ENCODE results near the gene AAK1. TPM values are rescaled to one million over a fixed set of nuclear protein-coding genes. Genes with fewer than 3 reads are reported as not detected.
"Not testable (repeated sequence)": the region's sequence is repeated elsewhere in the genome, so short reads cannot be mapped to it uniquely, and the experiment has no call there.

The AAK1 gene
- total and polyA plus RNA-seq, 2 experiments from 2014 or later, result 39.0 to 52.4 TPM

DNA sequence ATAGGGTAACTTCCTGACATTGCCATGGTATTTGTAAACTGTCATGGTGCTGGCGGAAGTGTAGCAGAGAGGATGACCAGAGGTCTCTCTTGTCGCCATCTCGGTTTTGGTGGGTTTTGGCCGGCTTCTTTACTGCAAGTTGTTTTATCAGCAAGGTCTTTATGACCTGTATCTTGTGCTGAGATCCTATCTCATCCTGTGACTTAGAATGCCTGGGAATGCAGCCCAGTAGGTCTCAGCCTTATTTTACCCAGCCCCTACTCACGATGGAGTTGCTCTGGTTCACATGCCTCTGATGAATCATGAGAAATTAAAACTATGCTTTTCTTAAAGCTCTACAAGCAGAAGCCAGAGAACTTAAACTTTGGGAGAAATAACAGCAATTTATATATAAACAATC is 193.6 kb downstream of the AAK1 start:
- Histone ChIP-seq H3K27ac (ENCODE audit: low read depth) (peak overlapping the region; percentile 70; the same call in 1 of the 2 replicates), H4K20me1 (replicated peaks; ENCODE audit: insufficient read depth) (no peaks in the 10 kb centered on the region), H3F3A (replicated peaks; ENCODE audit: low read depth) (0 out of 2 replicates have a peak, but pooled peaks cover 2% of the 10 kb centered on the region), H3K27me3 (ENCODE audit: insufficient read depth) (no peaks in the 10 kb centered on the region), H2AFZ (no peak overlapping the region), H3K4me3 (peak overlapping the region; percentile 9; the same call in 1 of the 2 replicates), H3K9me2 (ENCODE audit: insufficient read depth) (0 out of 2 replicates have a peak, but pooled peaks cover 6% of the 10 kb centered on the region), H3K79me2 (replicated peaks; ENCODE audit: insufficient read depth) (no peaks in the 10 kb centered on the region), H3K4me1 (ENCODE audit: insufficient read depth) (peaks cover 46% of the 10 kb centered on the region), H3K4me2 (peak overlapping the region; percentile 33), H3K36me3 (ENCODE audit: insufficient read depth) (no peaks in the 10 kb centered on the region)
- TF ChIP-seq NANOG (IDR thresholded peaks at IDR 0.05; ENCODE audit: borderline replicate concordance) (no peak), STAT1 (IDR thresholded peaks at IDR 0.05; ENCODE audit: unreplicated experiment) (no peak), POLR2AphosphoS5 (IDR thresholded peaks at IDR 0.05; ENCODE audit: low read depth) (no peak), JUNB (IDR thresholded peaks at IDR 0.05; ENCODE audit: unreplicated experiment) (no peak), ZNF114 (CRISPR knock-in tag; IDR thresholded peaks at IDR 0.05) (no peak)
- TF ChIP-seq, protein P1, sequence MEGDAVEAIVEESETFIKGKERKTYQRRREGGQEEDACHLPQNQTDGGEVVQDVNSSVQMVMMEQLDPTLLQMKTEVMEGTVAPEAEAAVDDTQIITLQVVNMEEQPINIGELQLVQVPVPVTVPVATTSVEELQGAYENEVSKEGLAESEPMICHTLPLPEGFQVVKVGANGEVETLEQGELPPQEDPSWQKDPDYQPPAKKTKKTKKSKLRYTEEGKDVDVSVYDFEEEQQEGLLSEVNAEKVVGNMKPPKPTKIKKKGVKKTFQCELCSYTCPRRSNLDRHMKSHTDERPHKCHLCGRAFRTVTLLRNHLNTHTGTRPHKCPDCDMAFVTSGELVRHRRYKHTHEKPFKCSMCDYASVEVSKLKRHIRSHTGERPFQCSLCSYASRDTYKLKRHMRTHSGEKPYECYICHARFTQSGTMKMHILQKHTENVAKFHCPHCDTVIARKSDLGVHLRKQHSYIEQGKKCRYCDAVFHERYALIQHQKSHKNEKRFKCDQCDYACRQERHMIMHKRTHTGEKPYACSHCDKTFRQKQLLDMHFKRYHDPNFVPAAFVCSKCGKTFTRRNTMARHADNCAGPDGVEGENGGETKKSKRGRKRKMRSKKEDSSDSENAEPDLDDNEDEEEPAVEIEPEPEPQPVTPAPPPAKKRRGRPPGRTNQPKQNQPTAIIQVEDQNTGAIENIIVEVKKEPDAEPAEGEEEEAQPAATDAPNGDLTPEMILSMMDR (conservative IDR thresholded peaks at IDR 0.05; ENCODE audit: low read depth in 2 of 2), result no peak
- no peak for ATAC-seq
- H3K27me3 Mint-ChIP-seq (ENCODE audit: insufficient read depth, low read depth, poor library complexity), result peaks cover 3% of the 10 kb centered on the region
- H3K36me3 Mint-ChIP-seq (ENCODE audit: low read depth), result no peaks in the 10 kb centered on the region
- H3K4me3 Mint-ChIP-seq, result no peak overlapping the region
- no peak for DNase-seq (ENCODE audit: low spot score)
- H3K4me1 Mint-ChIP-seq, result peaks cover 42% of the 10 kb centered on the region
- H3K27ac Mint-ChIP-seq, result no peak overlapping the region
- H3K9me3 Mint-ChIP-seq, result no peaks in the 10 kb centered on the region

DNA sequence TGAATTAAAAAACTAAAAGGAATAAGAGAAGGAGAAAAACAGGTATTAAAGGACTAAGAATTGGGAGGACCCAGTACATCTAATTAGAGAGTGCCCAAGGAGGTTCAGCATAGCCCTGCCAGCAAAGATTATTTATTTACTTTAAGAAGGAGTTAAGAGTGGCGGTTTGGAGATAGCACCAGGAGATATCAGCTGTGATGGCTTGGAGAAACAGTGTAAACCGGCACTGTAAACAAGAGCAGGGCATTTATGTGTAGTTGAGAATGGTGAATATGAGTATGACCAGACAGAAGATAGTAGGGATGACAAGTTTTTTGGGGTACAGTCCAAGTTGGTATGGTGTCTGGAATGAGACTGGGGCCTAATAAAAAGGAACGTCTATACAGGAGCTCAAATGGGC is 199.9 kb downstream of the AAK1 start:
- not testable (repeated sequence) for H3K4me1 Mint-ChIP-seq; H3K27me3 Mint-ChIP-seq (ENCODE audit: insufficient read depth, low read depth, poor library complexity); H3K4me3 ChIP-seq; ATAC-seq; H3K27me3 ChIP-seq (ENCODE audit: insufficient read depth); H3F3A ChIP-seq (replicated peaks; ENCODE audit: low read depth); DNase-seq (ENCODE audit: low spot score); H3K79me2 ChIP-seq (replicated peaks; ENCODE audit: insufficient read depth); H3K36me3 ChIP-seq (ENCODE audit: insufficient read depth); H2AFZ ChIP-seq; H3K36me3 Mint-ChIP-seq (ENCODE audit: low read depth); H3K27ac ChIP-seq (ENCODE audit: low read depth); H3K9me3 Mint-ChIP-seq; H3K27ac Mint-ChIP-seq; H4K20me1 ChIP-seq (replicated peaks; ENCODE audit: insufficient read depth); H3K4me3 Mint-ChIP-seq; H3K4me2 ChIP-seq
- Histone ChIP-seq H3K4me1 (ENCODE audit: insufficient read depth) (peaks cover 16% of the 10 kb centered on the region), H3K9me2 (ENCODE audit: insufficient read depth) (peaks cover 18% of the 10 kb centered on the region)

DNA sequence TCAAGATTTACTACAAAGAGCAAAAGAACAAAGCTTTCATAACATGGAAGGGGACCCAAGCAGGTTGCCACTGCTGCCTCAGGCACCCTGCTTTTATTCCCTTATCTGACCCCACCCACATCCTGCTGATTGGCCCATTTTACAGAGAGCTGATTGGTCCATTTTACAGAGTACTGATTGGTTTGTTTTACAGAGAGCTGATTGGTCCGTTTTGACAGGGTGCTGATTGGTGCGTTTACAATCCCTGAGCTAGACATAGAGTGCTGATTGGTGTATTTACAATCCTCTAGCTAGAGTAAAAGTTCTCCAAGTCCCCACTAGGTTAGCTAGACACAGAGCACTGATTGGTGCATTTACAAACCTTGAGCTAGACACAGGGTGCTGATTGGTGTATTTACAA is 204.0 kb downstream of the AAK1 start:
- not testable (repeated sequence) for H3K36me3 Mint-ChIP-seq (ENCODE audit: low read depth); H3K4me3 Mint-ChIP-seq; ATAC-seq; H3K4me2 ChIP-seq; DNase-seq (ENCODE audit: low spot score); H3K9me3 Mint-ChIP-seq; H3K79me2 ChIP-seq (replicated peaks; ENCODE audit: insufficient read depth); H2AFZ ChIP-seq; H3K36me3 ChIP-seq (ENCODE audit: insufficient read depth); H3K27ac Mint-ChIP-seq; H3K27ac ChIP-seq (ENCODE audit: low read depth); H3K4me3 ChIP-seq; H4K20me1 ChIP-seq (replicated peaks; ENCODE audit: insufficient read depth); H3F3A ChIP-seq (replicated peaks; ENCODE audit: low read depth); H3K27me3 ChIP-seq (ENCODE audit: insufficient read depth)
- Histone ChIP-seq H3K9me2 (ENCODE audit: insufficient read depth) (peaks cover 10% of the 10 kb centered on the region), H3K4me1 (ENCODE audit: insufficient read depth) (peaks cover 27% of the 10 kb centered on the region)
- Mint-ChIP-seq H3K4me1 (peaks cover 30% of the 10 kb centered on the region), H3K27me3 (ENCODE audit: insufficient read depth, low read depth, poor library complexity) (peaks cover 11% of the 10 kb centered on the region)

Measured in GM23338 (cell line).